MCF 10A (cell line): Measurements from ENCODE around the gene UBA1. TPM values are rescaled to one million over a fixed set of nuclear protein-coding genes. Genes with fewer than 3 reads are reported as not detected.

Experiments used
- BruUV-seq: library from RNA; stranded (reverse); fragments of 400-500 nt; replicated peaks from 2 replicates; lab custom pipeline; 2021; lab: Mats Ljungman, UMichigan
- CTCF ChIA-PET: fragments of 300-600 bp; sonication (Branson Sonifier 250); formaldehyde crosslinking; extraction: SDS; loops from one replicate; lab custom pipeline; 2021; ENCODE audit warnings: antibody characterized with exemption, inconsistent platforms; lab: Yijun Ruan, JAX
- POLR2A ChIA-PET: fragments of 300-600, 350-650 bp; sonication (Branson Sonifier 250); formaldehyde crosslinking; extraction: SDS; loops from one replicate; lab custom pipeline; 2020; ENCODE audit warnings: antibody characterized with exemption, inconsistent platforms; lab: Yijun Ruan, JAX
- DNase-seq: peaks from one replicate; pipeline ENCODE4 v3.0.0-alpha.2; 2018; ENCODE audit not compliant: unreplicated experiment
- H3K27ac Mint-ChIP-seq: one replicate; pipeline ENCODE4 v1.8.0; 2022; ENCODE audit warnings: mild to moderate bottlenecking, low read depth, mixed read lengths; ENCODE audit not compliant: unreplicated experiment
- H3K27me3 Mint-ChIP-seq: one replicate; pipeline ENCODE4 v1.8.0; 2022; ENCODE audit warnings: mixed read lengths; ENCODE audit not compliant: insufficient read depth, unreplicated experiment
- H3K36me3 Mint-ChIP-seq: one replicate; pipeline ENCODE4 v1.8.0; 2022; ENCODE audit warnings: mild to moderate bottlenecking, moderate library complexity, mixed read lengths; ENCODE audit not compliant: insufficient read depth, unreplicated experiment
- H3K4me1 Mint-ChIP-seq: one replicate; pipeline ENCODE4 v1.8.0; 2022; ENCODE audit warnings: mixed read lengths; ENCODE audit not compliant: insufficient read depth, unreplicated experiment
- H3K4me3 Mint-ChIP-seq: one replicate; pipeline ENCODE4 v1.8.0; 2022; ENCODE audit warnings: mild to moderate bottlenecking, moderate library complexity, mixed read lengths; ENCODE audit not compliant: unreplicated experiment
- H3K9me3 Mint-ChIP-seq: one replicate; pipeline ENCODE4 v1.8.0; 2022; ENCODE audit warnings: mixed read lengths; ENCODE audit not compliant: unreplicated experiment
- intact Hi-C: fragments of 100-400 bp; cut with micrococcal nuclease; formaldehyde crosslinking; loops from 2 replicates; pipeline ENCODE4 v1.14.1; 2022
- total RNA-seq: library from RNA; stranded (reverse); gene quantifications from 2 replicates; pipeline ENCODE4 v1.2.3, GENCODE V29; 2022
- TF ChIP-seq, protein P1 (sequence below): fragments of 200-600 bp; IDR thresholded peaks from one replicate; pipeline ENCODE4 v1.8.0; 2022; ENCODE audit warnings: antibody characterized with exemption, mild to moderate bottlenecking; ENCODE audit not compliant: unreplicated experiment

Gene UBA1
- total RNA-seq, 1 experiment from 2014 or later, result 248 TPM

DNA sequence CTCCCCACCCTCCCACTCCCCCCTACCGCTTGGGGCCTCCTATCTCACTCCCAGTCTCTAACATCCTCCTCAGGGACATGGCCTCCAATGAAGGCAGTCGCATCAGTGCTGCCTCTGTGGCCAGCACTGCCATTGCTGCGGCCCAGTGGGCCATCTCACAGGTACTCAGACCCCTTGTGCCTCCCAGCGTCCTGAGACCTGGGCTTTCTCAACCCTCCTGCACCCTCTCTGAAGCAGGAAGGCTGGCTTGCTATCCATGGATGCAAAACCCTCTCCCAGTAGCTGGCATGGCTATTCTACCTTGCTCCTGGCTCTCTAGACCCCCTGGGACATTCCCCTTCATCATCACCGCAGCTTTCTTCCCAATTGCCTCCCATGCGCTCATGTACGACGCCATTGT lies 13.3 kb upstream of the UBA1 start:
- Mint-ChIP-seq H3K27ac (no peak overlapping the region), H3K36me3 (peaks cover 48% of the 10 kb centered on the region), H3K9me3 (no peaks in the 10 kb centered on the region), H3K4me3 (no peak overlapping the region), H3K27me3 (peaks cover 94% of the 10 kb centered on the region), H3K4me1 (peaks cover 19% of the 10 kb centered on the region)
- CTCF ChIA-PET, result no interaction called here
- TF ChIP-seq, protein P1, sequence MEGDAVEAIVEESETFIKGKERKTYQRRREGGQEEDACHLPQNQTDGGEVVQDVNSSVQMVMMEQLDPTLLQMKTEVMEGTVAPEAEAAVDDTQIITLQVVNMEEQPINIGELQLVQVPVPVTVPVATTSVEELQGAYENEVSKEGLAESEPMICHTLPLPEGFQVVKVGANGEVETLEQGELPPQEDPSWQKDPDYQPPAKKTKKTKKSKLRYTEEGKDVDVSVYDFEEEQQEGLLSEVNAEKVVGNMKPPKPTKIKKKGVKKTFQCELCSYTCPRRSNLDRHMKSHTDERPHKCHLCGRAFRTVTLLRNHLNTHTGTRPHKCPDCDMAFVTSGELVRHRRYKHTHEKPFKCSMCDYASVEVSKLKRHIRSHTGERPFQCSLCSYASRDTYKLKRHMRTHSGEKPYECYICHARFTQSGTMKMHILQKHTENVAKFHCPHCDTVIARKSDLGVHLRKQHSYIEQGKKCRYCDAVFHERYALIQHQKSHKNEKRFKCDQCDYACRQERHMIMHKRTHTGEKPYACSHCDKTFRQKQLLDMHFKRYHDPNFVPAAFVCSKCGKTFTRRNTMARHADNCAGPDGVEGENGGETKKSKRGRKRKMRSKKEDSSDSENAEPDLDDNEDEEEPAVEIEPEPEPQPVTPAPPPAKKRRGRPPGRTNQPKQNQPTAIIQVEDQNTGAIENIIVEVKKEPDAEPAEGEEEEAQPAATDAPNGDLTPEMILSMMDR, result no peak
- BruUV-seq, result no TSS peak
- POLR2A ChIA-PET, result no interaction called here
- intact Hi-C loops, result no loop called here
- no peak for DNase-seq

GRCh38 chrX:47181301-47181700 lies 12.3 kb upstream of the UBA1 start:
- BruUV-seq, result no TSS peak
- no peak for DNase-seq
- H3K27ac Mint-ChIP-seq, result no peak overlapping the region
- H3K36me3 Mint-ChIP-seq, result peaks cover 52% of the 10 kb centered on the region
- H3K4me1 Mint-ChIP-seq, result peaks cover 19% of the 10 kb centered on the region
- POLR2A ChIA-PET, result interaction anchor here (1.5 kb wide), 1 partner anchor 9 kb away, joined by 4 read pairs; no protein-coding TSS in a partner anchor
- H3K4me3 Mint-ChIP-seq, result no peak overlapping the region
- TF ChIP-seq, protein P1, result no peak
- intact Hi-C loops, result no loop called here
- CTCF ChIA-PET, result no interaction called here
- peaks cover 93% of the 10 kb centered on the region for H3K27me3 Mint-ChIP-seq
- no peaks in the 10 kb centered on the region for H3K9me3 Mint-ChIP-seq

DNA sequence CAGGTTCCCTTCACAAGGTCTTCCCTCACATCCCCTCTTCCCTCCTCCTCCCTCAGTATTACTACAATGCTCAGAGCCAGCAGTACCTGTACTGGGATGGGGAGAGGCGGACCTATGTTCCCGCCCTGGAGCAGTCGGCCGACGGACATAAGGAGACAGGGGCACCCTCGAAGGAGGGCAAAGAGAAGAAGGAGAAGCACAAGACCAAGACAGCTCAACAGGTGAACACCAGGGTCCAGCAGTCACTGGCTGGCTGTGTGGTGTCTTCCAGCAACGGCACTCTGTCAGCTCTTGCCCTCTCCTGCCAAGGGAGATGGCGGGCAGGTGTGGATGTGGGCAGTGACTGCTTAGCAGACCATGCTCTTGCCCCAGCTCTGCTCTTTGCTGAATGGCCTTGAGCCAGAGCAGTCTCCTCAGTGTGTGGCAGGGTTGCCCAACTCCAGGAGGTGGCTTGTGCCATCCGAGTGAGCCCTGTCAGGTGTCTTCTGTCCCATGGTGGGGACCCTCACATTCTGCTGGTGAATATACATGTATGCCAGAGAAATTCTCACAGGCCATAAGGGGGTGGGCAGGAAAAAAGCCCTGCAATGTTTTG lies 11.4 kb upstream of the UBA1 start:
- DNase-seq, result no peak

GRCh38 chrX:47184486-47184885 lies 9.1 kb upstream of the UBA1 start:
- BruUV-seq, result no TSS peak
- Mint-ChIP-seq H3K27me3 (peaks cover 74% of the 10 kb centered on the region), H3K27ac (no peak overlapping the region), H3K36me3 (peaks cover 40% of the 10 kb centered on the region), H3K4me3 (no peak overlapping the region), H3K4me1 (peaks cover 3% of the 10 kb centered on the region), H3K9me3 (no peaks in the 10 kb centered on the region)
- no peak for DNase-seq
- ChIA-PET POLR2A (no interaction called here), CTCF (no interaction called here)
- TF ChIP-seq, protein P1, result no peak
- intact Hi-C loops, result no loop called here

More for the DNA sequence above, 11.4 kb upstream of the UBA1 start:
- intact Hi-C loops, result no loop called here
- Mint-ChIP-seq H3K4me1 (peaks cover 19% of the 10 kb centered on the region), H3K36me3 (peaks cover 57% of the 10 kb centered on the region), H3K4me3 (no peak overlapping the region), H3K27me3 (peaks cover 84% of the 10 kb centered on the region), H3K9me3 (no peaks in the 10 kb centered on the region), H3K27ac (no peak overlapping the region)
- CTCF ChIA-PET, result interaction anchor here (0.7 kb wide), 1 partner anchor 11 kb away, joined by 4 read pairs; no protein-coding TSS in a partner anchor
- TF ChIP-seq, protein P1, result no peak
- POLR2A ChIA-PET, result interaction anchor here (1.5 kb wide), 1 partner anchor 8 kb away, joined by 4 read pairs; no protein-coding TSS in a partner anchor
- BruUV-seq, result no TSS peak
